Tibial nerve (tissue), 4 donors: ENCODE data around the gene ARHGEF37.

ENCODE experiments used
- EP300 ChIP-seq, 2 donors: sonication (generic); formaldehyde crosslinking; IDR thresholded peaks; one replicate each; pipeline ENCODE4 v1.6.1; 2017; ENCODE audit warnings: antibody characterized with exemption in 2 of 2, mild to moderate bottlenecking in 1 of 2
- POLR2A ChIP-seq, 2 donors: fragments of 450-650 bp; IDR thresholded peaks; one replicate each; pipeline ENCODE4 v1.6.1; 2017; ENCODE audit warnings: antibody characterized with exemption in 2 of 2, mild to moderate bottlenecking in 2 of 2, moderate library complexity in 2 of 2
- TF ChIP-seq, protein P1 (sequence below), 5 experiments: fragments of 200-600 bp in 3 of 5; fragments of 450-650 bp in 2 of 5; sonication (generic) in 3 of 5; IDR thresholded peaks; one replicate each; pipeline ENCODE4 v1.5.1; 2016 to 2019; ENCODE audit warnings: antibody characterized with exemption in 5 of 5, mild to moderate bottlenecking in 3 of 5, moderate library complexity in 2 of 5

GRCh38 chr5:149672701-149673476 is 91.6 kb downstream of the ARHGEF37 start:
- TF ChIP-seq, protein P1, sequence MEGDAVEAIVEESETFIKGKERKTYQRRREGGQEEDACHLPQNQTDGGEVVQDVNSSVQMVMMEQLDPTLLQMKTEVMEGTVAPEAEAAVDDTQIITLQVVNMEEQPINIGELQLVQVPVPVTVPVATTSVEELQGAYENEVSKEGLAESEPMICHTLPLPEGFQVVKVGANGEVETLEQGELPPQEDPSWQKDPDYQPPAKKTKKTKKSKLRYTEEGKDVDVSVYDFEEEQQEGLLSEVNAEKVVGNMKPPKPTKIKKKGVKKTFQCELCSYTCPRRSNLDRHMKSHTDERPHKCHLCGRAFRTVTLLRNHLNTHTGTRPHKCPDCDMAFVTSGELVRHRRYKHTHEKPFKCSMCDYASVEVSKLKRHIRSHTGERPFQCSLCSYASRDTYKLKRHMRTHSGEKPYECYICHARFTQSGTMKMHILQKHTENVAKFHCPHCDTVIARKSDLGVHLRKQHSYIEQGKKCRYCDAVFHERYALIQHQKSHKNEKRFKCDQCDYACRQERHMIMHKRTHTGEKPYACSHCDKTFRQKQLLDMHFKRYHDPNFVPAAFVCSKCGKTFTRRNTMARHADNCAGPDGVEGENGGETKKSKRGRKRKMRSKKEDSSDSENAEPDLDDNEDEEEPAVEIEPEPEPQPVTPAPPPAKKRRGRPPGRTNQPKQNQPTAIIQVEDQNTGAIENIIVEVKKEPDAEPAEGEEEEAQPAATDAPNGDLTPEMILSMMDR (IDR thresholded peaks at IDR 0.05): no peak
- no peak for TF ChIP-seq EP300 (IDR thresholded peaks at IDR 0.05)
- no peak for TF ChIP-seq POLR2A (IDR thresholded peaks at IDR 0.05)
